Gastroesophageal sphincter (tissue), 4 donors: ENCODE measurements around the gene TMTC3. TPM values are rescaled to one million over a fixed set of nuclear protein-coding genes. Genes with fewer than 3 reads are reported as not detected.

Experiments used
- ATAC-seq: fragments of 150-250 bp; one replicate; pipeline ENCODE4 v1.9.1; 2016; ENCODE audit warnings: mild to moderate bottlenecking, moderate library complexity
- H3K27ac ChIP-seq, 4 donors: fragments of 200-600 bp; sonication (generic) in 3 of 4; 1 replicate in 3 of 4; 2 replicates in 1 of 4; pipeline ENCODE4 v1.5.1; 2016 to 2019
- H3K27me3 ChIP-seq: fragments of 200-600 bp; sonication (generic); one replicate; pipeline ENCODE4 v1.5.1; 2019
- H3K36me3 ChIP-seq, 2 donors: fragments of 200-600 bp; sonication (generic); one replicate each; pipeline ENCODE4 v1.5.1; 2019; ENCODE audit warnings: control low read depth in 1 of 2
- H3K4me1 ChIP-seq, 3 donors: fragments of 200-600 bp; sonication (generic); 1 replicate in 2 of 3; 2 replicates in 1 of 3; pipeline ENCODE4 v1.5.1; 2016 to 2019; ENCODE audit warnings: control low read depth in 2 of 3
- H3K4me3 ChIP-seq, 2 donors: fragments of 200-600 bp; sonication (generic); one replicate each; pipeline ENCODE4 v1.5.1; 2019; ENCODE audit warnings: mild to moderate bottlenecking in 1 of 2, moderate library complexity in 1 of 2
- H3K9me3 ChIP-seq, 3 donors: fragments of 200-600 bp; sonication (generic); one replicate each; pipeline ENCODE4 v1.5.1; 2017 to 2019; ENCODE audit warnings: control low read depth in 2 of 3
- CTCF ChIP-seq, 4 experiments: fragments of 200-600 bp in 2 of 4; fragments of 450-650 bp in 2 of 4; sonication (generic) in 1 of 4; IDR thresholded peaks; one replicate each; pipeline ENCODE4 v1.5.1; 2017 to 2019; ENCODE audit warnings: antibody characterized with exemption in 4 of 4, mild to moderate bottlenecking in 2 of 4, moderate library complexity in 2 of 4
- EP300 ChIP-seq: sonication (generic); formaldehyde crosslinking; IDR thresholded peaks from one replicate; pipeline ENCODE4 v1.6.1; 2017; ENCODE audit warnings: antibody characterized with exemption, mild to moderate bottlenecking
- POLR2A ChIP-seq, 2 donors: fragments of 450-650 bp; IDR thresholded peaks; one replicate each; pipeline ENCODE4 v1.6.1; 2017; ENCODE audit warnings: antibody characterized with exemption in 2 of 2, mild to moderate bottlenecking in 2 of 2, moderate library complexity in 1 of 2
- POLR2AphosphoS5 ChIP-seq: sonication (generic); formaldehyde crosslinking; IDR thresholded peaks from one replicate; pipeline ENCODE4 v1.6.1; 2017; ENCODE audit warnings: antibody characterized with exemption
- WGBS, 2 donors: methylation state at CpG; one replicate each; pipeline ENCODE4 v1.1.5; 2018; ENCODE audit warnings: low coverage in 1 of 2; 5-methylcytosine and 5-hydroxymethylcytosine counted together
- total RNA-seq, 4 donors: library from RNA; depleted of rRNA; stranded (reverse); fragments of >200 nt; gene quantifications; one replicate each; pipeline ENCODE4 v1.1.0, GENCODE V29; 2016

TMTC3 gene
- total RNA-seq, 4 donors from 2014 or later: 21.9 to 34.7 (median 23.9) TPM

- peaks cover 0 to 33% (median 0%) of the 10 kb centered on the region in 3 donors for H3K4me1 ChIP-seq
- H3K4me3 ChIP-seq: no peak overlapping the region
- WGBS, 2 donors: 85 to 93% methylated on average over 4 to 5 of the region's 5 CpGs
- H3K27ac ChIP-seq: no peak overlapping the region
- H3K36me3 ChIP-seq: no peaks in the 10 kb centered on the region
- TF ChIP-seq CTCF (IDR thresholded peaks at IDR 0.05) (no peak), POLR2AphosphoS5 (no peak), POLR2A (IDR thresholded peaks at IDR 0.05) (no peak), EP300 (no peak)
- no peaks in the 10 kb centered on the region for H3K9me3 ChIP-seq
- no peak for ATAC-seq
- H3K27me3 ChIP-seq: no peaks in the 10 kb centered on the region
Measured at GRCh38 chr12:88145567-88146505, 3.7 kb downstream of the TMTC3 start.

GRCh38 chr12:88150063-88150462, 8.0 kb downstream of the TMTC3 start:
- TF ChIP-seq CTCF (IDR thresholded peaks at IDR 0.05) (no peak), EP300 (no peak), POLR2A (IDR thresholded peaks at IDR 0.05) (no peak), POLR2AphosphoS5 (no peak)
- WGBS, 2 donors: 92 to 94% methylated on average over 2 of the region's 2 CpGs
- Histone ChIP-seq H3K9me3 (no peaks in the 10 kb centered on the region), H3K27me3 (no peaks in the 10 kb centered on the region), H3K4me1 (peaks cover 0 to 6% (median 0%) of the 10 kb centered on the region in 3 donors), H3K27ac (no peak overlapping the region), H3K36me3 (no peaks in the 10 kb centered on the region), H3K4me3 (no peak overlapping the region)
- ATAC-seq: no peak

- TF ChIP-seq POLR2A (IDR thresholded peaks at IDR 0.05): no peak
- no peak for TF ChIP-seq POLR2AphosphoS5
- TF ChIP-seq CTCF (IDR thresholded peaks at IDR 0.05): peak; percentile 24 to 44 (median 43)
- Histone ChIP-seq H3K27ac (no peak overlapping the region), H3K4me3 (no peak overlapping the region), H3K4me1 (peaks cover 0 to 6% (median 0%) of the 10 kb centered on the region in 3 donors), H3K27me3 (no peaks in the 10 kb centered on the region), H3K36me3 (no peaks in the 10 kb centered on the region), H3K9me3 (no peaks in the 10 kb centered on the region)
- ATAC-seq: no peak
- WGBS, 2 donors: 65 to 66% methylated on average over 3 of the region's 3 CpGs
Measured at GRCh38 chr12:88153959-88154358, 11.9 kb downstream of the TMTC3 start.

GRCh38 chr12:88156075-88156654, 14.1 kb downstream of the TMTC3 start:
- no peak for ATAC-seq
- no peaks in the 10 kb centered on the region for H3K9me3 ChIP-seq
- peaks cover 0 to 9% of the 10 kb centered on the region in 2 donors for H3K36me3 ChIP-seq
- H3K27ac ChIP-seq: no peak overlapping the region
- H3K4me3 ChIP-seq: no peak overlapping the region
- TF ChIP-seq POLR2AphosphoS5 (no peak), POLR2A (IDR thresholded peaks at IDR 0.05) (no peak), CTCF (IDR thresholded peaks at IDR 0.05) (no peak), EP300 (no peak)
- H3K4me1 ChIP-seq: peaks cover 0 to 6% (median 0%) of the 10 kb centered on the region in 3 donors
- H3K27me3 ChIP-seq: no peaks in the 10 kb centered on the region
- 88 to 90% methylated on average over 1 of the region's 1 CpG for WGBS, 2 donors
